ENCODE measurements around the gene ZP2.
"Not testable (repeated sequence)": the region's sequence is repeated elsewhere in the genome, so short reads cannot be mapped to it uniquely, and the experiment has no call there.

The ZP2 gene

DNA sequence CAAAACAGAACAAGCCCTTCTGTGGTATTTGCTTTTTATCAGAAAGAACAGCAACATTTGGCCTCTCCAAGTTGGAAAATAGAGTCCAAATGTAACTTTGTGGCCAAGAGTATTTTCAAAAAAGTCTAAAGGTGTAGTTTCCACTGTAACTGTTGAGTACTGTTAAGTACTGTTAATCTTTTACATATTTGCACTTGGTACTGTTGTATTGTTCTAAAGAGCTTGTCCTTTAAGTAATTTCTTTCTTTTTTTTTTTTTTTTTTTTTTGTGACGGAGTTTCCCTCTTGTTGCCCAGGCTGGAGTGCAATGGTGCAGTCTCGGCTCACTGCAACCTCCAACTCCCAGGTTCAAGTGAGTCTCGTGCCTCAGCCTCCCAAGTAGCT, 31.4 kb downstream of the ZP2 start:
- H3K9me3 ChIP-seq (ENCODE audit: control insufficient read depth in 2 of 2, low read length in 2 of 2), result no peaks in the 10 kb centered on the region
- H3K27me3 ChIP-seq (ENCODE audit: control insufficient read depth in 2 of 2, insufficient read depth in 2 of 2, low read length in 2 of 2), result no peaks in the 10 kb centered on the region
- no peak overlapping the region for H3K27ac ChIP-seq (ENCODE audit: low read depth in 2 of 2, low read length in 2 of 2)
- H3K9ac ChIP-seq (ENCODE audit: low read depth in 1 of 2, low read length in 2 of 2), result no peak overlapping the region
- peaks cover 34 to 39% of the 10 kb centered on the region in 2 donors for H3K36me3 ChIP-seq (ENCODE audit: control insufficient read depth in 2 of 2, insufficient read depth in 2 of 2, low read length in 2 of 2)
- H3K4me3 ChIP-seq (ENCODE audit: low read length in 2 of 2), result no peak overlapping the region
- H3K4me1 ChIP-seq (ENCODE audit: control insufficient read depth in 2 of 2, insufficient read depth in 2 of 2, low read length in 2 of 2), result peaks cover 0 to 4% of the 10 kb centered on the region in 2 donors

DNA sequence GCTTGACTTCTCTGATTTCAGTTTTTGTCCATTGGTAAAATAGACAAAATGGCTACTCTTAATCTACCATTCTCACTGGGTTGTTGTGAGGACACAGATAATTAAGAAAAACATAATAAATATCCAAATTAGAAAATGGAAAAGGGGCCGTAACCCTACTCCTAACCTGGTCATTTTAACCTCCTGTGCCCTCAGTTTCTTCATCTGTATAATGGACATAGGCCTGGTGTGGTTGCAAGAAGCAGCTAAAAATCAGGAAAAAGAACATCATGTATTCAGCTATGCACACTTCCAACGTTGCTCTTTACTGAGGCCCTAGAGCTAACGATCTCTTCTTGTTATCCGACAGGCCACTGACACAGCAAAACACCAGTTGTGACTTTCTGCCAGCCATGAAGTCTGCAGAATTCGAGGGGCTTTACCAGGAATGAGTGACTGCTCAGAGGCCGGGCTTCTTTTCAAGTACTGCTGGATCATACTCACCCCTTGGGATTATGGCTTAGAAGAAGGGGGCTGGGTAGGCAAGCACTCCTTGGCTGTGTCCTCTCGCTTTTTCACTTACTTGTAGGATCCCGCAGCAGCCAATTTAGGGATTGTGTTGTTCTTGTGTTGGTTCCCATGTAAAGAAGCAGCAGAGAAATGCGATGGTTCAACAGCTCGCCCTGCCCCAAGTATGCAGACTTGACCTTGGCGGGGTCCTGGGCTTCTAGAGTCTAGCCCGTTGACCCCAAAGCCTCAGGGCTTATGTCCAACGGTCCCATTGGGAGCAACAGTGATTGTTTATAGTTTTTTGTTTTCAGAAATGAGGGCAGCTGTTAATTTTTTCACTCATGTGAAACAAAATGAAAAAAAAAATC, 32.0 kb downstream of the ZP2 start:
- H3K9ac ChIP-seq (ENCODE audit: low read depth in 1 of 2, low read length in 2 of 2), result no peak overlapping the region
- no peaks in the 10 kb centered on the region for H3K9me3 ChIP-seq (ENCODE audit: control insufficient read depth in 2 of 2, low read length in 2 of 2)
- peaks cover 0 to 3% of the 10 kb centered on the region in 2 donors for H3K4me1 ChIP-seq (ENCODE audit: control insufficient read depth in 2 of 2, insufficient read depth in 2 of 2, low read length in 2 of 2)
- peaks cover 39% of the 10 kb centered on the region in 2 donors for H3K36me3 ChIP-seq (ENCODE audit: control insufficient read depth in 2 of 2, insufficient read depth in 2 of 2, low read length in 2 of 2)
- H3K27me3 ChIP-seq (ENCODE audit: control insufficient read depth in 2 of 2, insufficient read depth in 2 of 2, low read length in 2 of 2), result no peaks in the 10 kb centered on the region
- H3K27ac ChIP-seq (ENCODE audit: low read depth in 2 of 2, low read length in 2 of 2), result no peak overlapping the region
- no peak overlapping the region for H3K4me3 ChIP-seq (ENCODE audit: low read length in 2 of 2)

DNA sequence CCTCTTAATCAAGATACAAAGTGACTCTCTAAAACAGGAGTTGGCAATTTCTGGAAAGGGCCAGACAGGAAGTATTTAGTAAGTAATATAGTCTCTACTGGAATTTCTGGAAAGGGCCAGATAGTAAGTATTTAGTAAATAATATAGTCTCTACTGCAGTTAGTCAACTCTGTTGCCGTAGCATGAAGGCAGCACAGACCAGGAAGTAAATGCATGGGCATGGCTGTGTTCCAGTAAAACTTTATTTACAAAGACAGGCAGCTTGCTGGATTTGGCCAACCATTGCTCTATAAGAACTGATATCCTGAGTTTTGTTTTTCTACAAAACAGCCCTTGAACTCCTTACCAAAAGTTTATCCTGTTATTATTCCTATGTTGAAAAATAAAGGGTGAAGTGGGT, 36.0 kb downstream of the ZP2 start:
- no peak overlapping the region for H3K4me3 ChIP-seq (ENCODE audit: low read length in 2 of 2)
- no peak overlapping the region for H3K27ac ChIP-seq (ENCODE audit: low read depth in 2 of 2, low read length in 2 of 2)
- no peaks in the 10 kb centered on the region for H3K9me3 ChIP-seq (ENCODE audit: control insufficient read depth in 2 of 2, low read length in 2 of 2)
- peaks cover 0 to 3% of the 10 kb centered on the region in 2 donors for H3K4me1 ChIP-seq (ENCODE audit: control insufficient read depth in 2 of 2, insufficient read depth in 2 of 2, low read length in 2 of 2)
- H3K9ac ChIP-seq (ENCODE audit: low read depth in 1 of 2, low read length in 2 of 2), result no peak overlapping the region
- H3K36me3 ChIP-seq (ENCODE audit: control insufficient read depth in 2 of 2, insufficient read depth in 2 of 2, low read length in 2 of 2), result peaks cover 43 to 45% of the 10 kb centered on the region in 2 donors
- no peaks in the 10 kb centered on the region for H3K27me3 ChIP-seq (ENCODE audit: control insufficient read depth in 2 of 2, insufficient read depth in 2 of 2, low read length in 2 of 2)

DNA sequence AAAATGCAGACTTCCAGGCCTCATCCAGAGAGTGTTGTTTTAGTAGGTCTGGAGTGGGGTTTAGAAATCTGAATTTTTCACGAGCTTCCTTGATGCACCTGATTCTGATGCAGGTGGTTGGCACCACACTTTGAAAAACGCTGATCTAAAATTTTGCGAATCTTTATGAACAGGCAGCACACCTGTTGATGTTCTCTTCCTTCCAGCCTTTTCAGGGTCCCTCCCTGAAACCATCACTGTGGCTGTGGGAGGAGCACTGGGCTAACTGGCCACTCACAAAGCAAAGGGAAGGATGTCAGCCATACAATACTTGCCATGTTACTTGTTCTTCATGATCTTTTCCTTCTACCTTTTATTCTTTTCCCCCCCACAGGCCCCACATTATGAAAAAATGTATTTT, 38.7 kb downstream of the ZP2 start:
- H3K36me3 ChIP-seq (ENCODE audit: control insufficient read depth in 2 of 2, insufficient read depth in 2 of 2, low read length in 2 of 2), result peaks cover 35 to 36% of the 10 kb centered on the region in 2 donors
- H3K9ac ChIP-seq (ENCODE audit: low read depth in 1 of 2, low read length in 2 of 2), result no peak overlapping the region
- H3K9me3 ChIP-seq (ENCODE audit: control insufficient read depth in 2 of 2, low read length in 2 of 2), result no peaks in the 10 kb centered on the region
- H3K4me1 ChIP-seq (ENCODE audit: control insufficient read depth in 2 of 2, insufficient read depth in 2 of 2, low read length in 2 of 2), result peaks cover 0 to 3% of the 10 kb centered on the region in 2 donors
- H3K27me3 ChIP-seq (ENCODE audit: control insufficient read depth in 2 of 2, insufficient read depth in 2 of 2, low read length in 2 of 2), result no peaks in the 10 kb centered on the region
- no peak overlapping the region for H3K4me3 ChIP-seq (ENCODE audit: low read length in 2 of 2)
- no peak overlapping the region for H3K27ac ChIP-seq (ENCODE audit: low read depth in 2 of 2, low read length in 2 of 2)

DNA sequence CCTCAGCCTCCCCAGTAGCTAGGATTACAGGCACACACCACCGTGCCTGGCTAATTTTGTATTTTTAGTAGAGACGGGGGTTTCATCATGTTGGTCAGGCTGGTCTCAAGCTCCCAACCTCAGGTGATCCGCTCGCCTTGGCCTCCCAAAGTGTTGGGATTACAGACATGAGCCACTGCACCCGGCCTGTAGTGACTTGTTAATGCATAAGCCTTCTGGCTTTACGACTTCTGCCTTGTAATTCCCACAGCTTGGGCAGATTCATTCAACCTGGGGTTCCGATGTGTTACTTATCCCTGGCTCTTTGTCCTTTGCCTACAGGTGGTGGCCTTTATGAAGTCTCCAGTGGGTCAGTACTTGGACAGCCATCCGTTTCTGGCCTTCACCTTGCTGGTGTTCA, 41.3 kb downstream of the ZP2 start:
- H3K36me3 ChIP-seq (ENCODE audit: control insufficient read depth in 2 of 2, insufficient read depth in 2 of 2, low read length in 2 of 2), result peaks cover 37 to 40% of the 10 kb centered on the region in 2 donors
- H3K4me1 ChIP-seq (ENCODE audit: control insufficient read depth in 2 of 2, insufficient read depth in 2 of 2, low read length in 2 of 2); H3K27me3 ChIP-seq (ENCODE audit: control insufficient read depth in 2 of 2, insufficient read depth in 2 of 2, low read length in 2 of 2): not testable (repeated sequence)

DNA sequence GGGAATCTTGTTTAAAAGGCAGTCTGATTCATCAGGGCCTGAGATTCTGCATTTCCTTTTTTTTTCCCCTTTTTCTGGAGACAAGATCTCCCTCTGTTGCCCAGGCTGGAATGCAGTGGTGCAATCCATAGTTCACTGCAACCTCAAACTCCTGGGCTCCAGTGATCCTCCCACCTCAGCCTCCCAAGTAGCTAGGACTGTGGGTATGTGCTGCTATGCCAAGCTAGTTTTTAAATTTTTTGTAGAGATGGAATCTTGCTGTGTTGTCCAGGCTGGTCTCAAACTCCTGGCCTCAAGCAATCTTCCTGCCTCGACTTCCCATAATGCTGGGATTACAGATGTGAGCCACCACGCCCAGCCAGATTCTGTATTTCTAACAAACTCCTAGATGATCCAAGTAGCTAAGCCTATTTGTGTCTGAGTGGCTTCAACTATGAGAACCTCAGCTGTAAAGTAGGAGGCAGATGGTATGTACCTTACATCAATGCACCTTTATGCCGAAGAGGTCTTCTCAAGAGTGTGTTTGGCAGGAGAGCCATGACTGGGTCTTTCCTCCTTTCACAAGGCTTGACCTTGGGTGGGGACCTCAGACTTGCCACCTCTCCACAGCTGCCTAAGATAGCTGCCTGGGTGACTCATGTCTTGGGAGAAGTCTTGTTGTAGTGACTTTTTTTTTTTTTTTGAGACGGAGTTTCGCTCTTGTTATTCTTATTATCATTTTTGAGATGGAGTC, 42.0 kb downstream of the ZP2 start:
- Histone ChIP-seq H3K4me1 (ENCODE audit: control insufficient read depth in 2 of 2, insufficient read depth in 2 of 2, low read length in 2 of 2) (no peaks in the 10 kb centered on the region), H3K27me3 (ENCODE audit: control insufficient read depth in 2 of 2, insufficient read depth in 2 of 2, low read length in 2 of 2) (no peaks in the 10 kb centered on the region), H3K9me3 (ENCODE audit: control insufficient read depth in 2 of 2, low read length in 2 of 2) (no peaks in the 10 kb centered on the region), H3K36me3 (ENCODE audit: control insufficient read depth in 2 of 2, insufficient read depth in 2 of 2, low read length in 2 of 2) (peaks cover 36 to 40% of the 10 kb centered on the region in 2 donors), H3K27ac (ENCODE audit: low read depth in 2 of 2, low read length in 2 of 2) (no peak overlapping the region), H3K9ac (ENCODE audit: low read depth in 1 of 2, low read length in 2 of 2) (no peak overlapping the region), H3K4me3 (ENCODE audit: low read length in 2 of 2) (no peak overlapping the region)

More for the DNA sequence above, 41.3 kb downstream of the ZP2 start:
- H3K9ac ChIP-seq (ENCODE audit: low read depth in 1 of 2, low read length in 2 of 2); H3K27ac ChIP-seq (ENCODE audit: low read depth in 2 of 2, low read length in 2 of 2); H3K9me3 ChIP-seq (ENCODE audit: control insufficient read depth in 2 of 2, low read length in 2 of 2); H3K4me3 ChIP-seq (ENCODE audit: low read length in 2 of 2): not testable (repeated sequence)

DNA sequence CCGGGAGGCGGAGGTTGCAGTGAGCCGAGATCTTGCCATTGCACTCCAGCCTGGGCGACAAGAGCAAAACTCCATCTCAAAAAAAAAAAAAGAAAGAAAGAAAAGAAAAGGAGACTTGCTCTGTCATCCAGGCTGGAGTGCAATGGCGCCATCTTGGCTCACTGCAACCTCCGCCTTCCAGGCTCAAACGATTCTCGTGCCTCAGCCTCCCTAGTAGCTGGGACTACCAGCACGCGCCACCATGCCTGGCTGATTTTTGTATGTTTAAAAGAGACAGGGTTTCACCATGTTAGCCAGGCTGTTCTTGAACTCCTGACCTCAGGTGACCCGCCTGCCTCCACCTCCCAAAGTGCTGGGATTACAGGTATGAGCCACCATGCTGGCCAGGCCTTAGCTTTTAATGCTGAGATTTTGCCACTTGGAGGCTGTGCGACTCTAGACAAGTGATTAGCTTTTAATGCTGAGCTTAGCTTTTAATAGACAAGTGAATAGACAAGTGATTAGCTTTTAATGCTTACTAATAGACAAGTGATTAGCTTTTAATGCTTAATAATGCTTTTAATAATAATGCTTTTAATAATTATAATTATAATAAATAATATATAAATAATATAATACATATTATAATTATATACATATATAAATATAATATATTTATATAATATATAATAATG, 43.3 kb downstream of the ZP2 start:
- Histone ChIP-seq H3K27ac (ENCODE audit: low read depth in 2 of 2, low read length in 2 of 2) (no peak overlapping the region), H3K9ac (ENCODE audit: low read depth in 1 of 2, low read length in 2 of 2) (no peak overlapping the region), H3K4me3 (ENCODE audit: low read length in 2 of 2) (no peak overlapping the region), H3K4me1 (ENCODE audit: control insufficient read depth in 2 of 2, insufficient read depth in 2 of 2, low read length in 2 of 2) (peaks cover 0 to under 1% of the 10 kb centered on the region in 2 donors), H3K27me3 (ENCODE audit: control insufficient read depth in 2 of 2, insufficient read depth in 2 of 2, low read length in 2 of 2) (no peaks in the 10 kb centered on the region), H3K36me3 (ENCODE audit: control insufficient read depth in 2 of 2, insufficient read depth in 2 of 2, low read length in 2 of 2) (peaks cover 33 to 42% of the 10 kb centered on the region in 2 donors), H3K9me3 (ENCODE audit: control insufficient read depth in 2 of 2, low read length in 2 of 2) (no peaks in the 10 kb centered on the region)

DNA sequence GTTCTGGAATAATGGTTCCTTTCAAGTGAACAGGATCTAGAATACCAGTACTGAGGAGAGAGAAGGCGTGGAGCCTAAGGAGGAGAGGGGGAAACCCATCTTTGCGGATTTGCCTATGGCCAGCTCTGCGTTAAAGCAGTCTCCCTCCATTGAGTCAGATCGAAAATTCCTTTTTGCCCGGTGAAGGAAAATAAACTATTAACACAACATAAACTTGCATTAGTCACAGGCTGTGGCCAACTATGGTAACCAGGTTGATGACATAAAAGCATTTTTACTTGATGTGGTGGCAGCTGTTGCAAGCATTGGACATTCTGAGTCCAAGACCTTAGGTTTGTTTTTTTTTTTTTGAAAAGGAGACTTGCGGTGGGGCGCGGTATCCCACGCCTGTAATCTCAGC, 44.0 kb downstream of the ZP2 start:
- no peak overlapping the region for H3K27ac ChIP-seq (ENCODE audit: low read depth in 2 of 2, low read length in 2 of 2)

DNA sequence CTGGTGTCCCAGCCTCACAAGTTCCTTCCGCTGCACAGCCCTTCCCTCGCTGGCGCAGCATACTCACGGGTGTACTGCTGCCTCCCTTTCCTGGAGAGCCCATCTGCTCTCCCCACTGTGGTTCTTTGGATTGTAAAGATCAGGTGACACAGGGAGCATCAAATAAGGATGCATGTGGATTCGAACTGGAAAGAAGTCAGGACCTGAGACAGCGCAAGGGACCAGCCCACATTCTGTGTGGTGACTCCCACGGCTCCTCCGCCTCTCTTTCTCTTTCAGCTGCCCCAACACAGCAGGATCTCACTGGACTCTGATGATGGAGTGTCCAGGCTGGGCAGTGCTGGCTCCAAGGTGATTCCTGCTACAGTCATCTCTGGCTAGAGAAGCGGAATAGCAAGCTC, 44.8 kb downstream of the ZP2 start:
- Histone ChIP-seq H3K4me1 (ENCODE audit: control insufficient read depth in 2 of 2, insufficient read depth in 2 of 2, low read length in 2 of 2) (peaks cover 0 to 6% of the 10 kb centered on the region in 2 donors), H3K4me3 (ENCODE audit: low read length in 2 of 2) (no peak overlapping the region), H3K27ac (ENCODE audit: low read depth in 2 of 2, low read length in 2 of 2) (no peak overlapping the region), H3K36me3 (ENCODE audit: control insufficient read depth in 2 of 2, insufficient read depth in 2 of 2, low read length in 2 of 2) (peaks cover 30 to 45% of the 10 kb centered on the region in 2 donors), H3K9me3 (ENCODE audit: control insufficient read depth in 2 of 2, low read length in 2 of 2) (no peaks in the 10 kb centered on the region), H3K27me3 (ENCODE audit: control insufficient read depth in 2 of 2, insufficient read depth in 2 of 2, low read length in 2 of 2) (no peaks in the 10 kb centered on the region), H3K9ac (ENCODE audit: low read depth in 1 of 2, low read length in 2 of 2) (no peak overlapping the region)

More for the DNA sequence above, 44.0 kb downstream of the ZP2 start:
- Histone ChIP-seq H3K4me3 (ENCODE audit: low read length in 2 of 2) (no peak overlapping the region), H3K27me3 (ENCODE audit: control insufficient read depth in 2 of 2, insufficient read depth in 2 of 2, low read length in 2 of 2) (no peaks in the 10 kb centered on the region), H3K36me3 (ENCODE audit: control insufficient read depth in 2 of 2, insufficient read depth in 2 of 2, low read length in 2 of 2) (peaks cover 34 to 44% of the 10 kb centered on the region in 2 donors), H3K9ac (ENCODE audit: low read depth in 1 of 2, low read length in 2 of 2) (no peak overlapping the region), H3K4me1 (ENCODE audit: control insufficient read depth in 2 of 2, insufficient read depth in 2 of 2, low read length in 2 of 2) (peaks cover 0 to 6% of the 10 kb centered on the region in 2 donors), H3K9me3 (ENCODE audit: control insufficient read depth in 2 of 2, low read length in 2 of 2) (no peaks in the 10 kb centered on the region)
